HepG2 (cell line): ENCODE data around the gene RAP2A. TPM values are rescaled to one million over a fixed set of nuclear protein-coding genes. Genes with fewer than 3 reads are reported as not detected.
A peak's percentile ranks its signal among the peaks of the same experiment; 100 is the strongest.

Experiments used
- ATF5 ChIP-seq: sonication (generic); formaldehyde crosslinking; IDR thresholded peaks from 2 replicates; pipeline ENCODE4 v1.4.0; 2020; ENCODE audit warnings: mild to moderate bottlenecking, low read depth, missing genetic modification reagents
- FOXA1 ChIP-seq, 2 experiments: fragments of 450-650 bp in 1 of 2; sonication (generic) in 1 of 2; formaldehyde crosslinking in 1 of 2; IDR thresholded peaks; 2 replicates each; pipeline versions ENCODE4 v1.4.0 to v1.6.1; 2016 to 2020; ENCODE audit warnings: missing genetic modification reagents in 1 of 2
- NFE2L2 ChIP-seq: fragments of 150-350 bp; IDR thresholded peaks from 2 replicates; pipeline ENCODE4 v1.6.1; 2014; ENCODE audit warnings: low read length
- NR2F2 ChIP-seq: IDR thresholded peaks from 2 replicates; pipeline ENCODE4 v1.6.1; 2012; ENCODE audit warnings: low read depth, inconsistent platforms, borderline replicate concordance
- RBM39 ChIP-seq: fragments of 200-400 bp; formaldehyde crosslinking; IDR thresholded peaks from one replicate; pipeline ENCODE4 v1.6.1; 2018; ENCODE audit warnings: antibody characterized with exemption, mild to moderate bottlenecking, low read depth, low read length; ENCODE audit not compliant: poor library complexity, severe bottlenecking
- SKIL ChIP-seq: sonication (generic); formaldehyde crosslinking; IDR thresholded peaks from 2 replicates; pipeline ENCODE4 v1.8.0; 2022; ENCODE audit warnings: missing genetic modification reagents, mild to moderate bottlenecking, moderate library complexity, borderline replicate concordance
- TGIF2 ChIP-seq: IDR thresholded peaks from 2 replicates; pipeline ENCODE4 v1.6.1; 2016; ENCODE audit warnings: control low read depth, missing compliant biosample characterization
- ZBTB3 ChIP-seq: sonication (generic); formaldehyde crosslinking; IDR thresholded peaks from 2 replicates; pipeline ENCODE4 v1.4.0; 2020; ENCODE audit warnings: low read depth, mild to moderate bottlenecking, moderate library complexity, missing genetic modification reagents, borderline replicate concordance
- ZNF24 ChIP-seq: fragments of 450-650 bp; IDR thresholded peaks from 2 replicates; pipeline ENCODE4 v1.6.1; 2017; ENCODE audit warnings: antibody characterized with exemption, mild to moderate bottlenecking
- ZNF724P ChIP-seq: sonication (generic); formaldehyde crosslinking; IDR thresholded peaks from 2 replicates; pipeline ENCODE4 v1.8.0; 2022; ENCODE audit warnings: missing genetic modification reagents, borderline replicate concordance
- ZNF782 ChIP-seq: sonication (generic); formaldehyde crosslinking; IDR thresholded peaks from 2 replicates; pipeline ENCODE4 v1.4.0; 2020; ENCODE audit warnings: missing genetic modification reagents, mild to moderate bottlenecking, borderline replicate concordance
- polyA plus RNA-seq, 8 experiments: library from polyadenylated mRNA; depleted of rRNA in 3 of 8; stranded (reverse) in 7 of 8; unstranded in 1 of 8; fragments of >200 nt; fragmentation: Illumina TruSeq in 4 of 8; extraction: Trizol in 4 of 8; gene quantifications; 2 replicates each; pipeline versions ENCODE4 v1.2.1 to v1.2.3, GENCODE V29; 2011 to 2016; ENCODE audit warnings: low read depth in 4 of 8, missing spikeins in 1 of 8, mixed read lengths in 1 of 8; ENCODE audit not compliant: insufficient read depth in 1 of 8
- total RNA-seq, 5 experiments: library from RNA; depleted of rRNA; stranded (reverse); fragments of >200 nt; fragmentation: Illumina TruSeq; extraction: Trizol; gene quantifications; 2 replicates each; pipeline ENCODE4 v1.2.3, GENCODE V29; 2016; ENCODE audit warnings: low read depth in 1 of 5
- TF ChIP-seq, protein P1 (sequence below): sonication (generic); formaldehyde crosslinking; IDR thresholded peaks from 2 replicates; pipeline ENCODE4 v1.8.1; 2023; ENCODE audit warnings: mild to moderate bottlenecking, moderate library complexity, missing genetic modification reagents
- TF ChIP-seq, protein P2 (sequence below): IDR thresholded peaks from 2 replicates; pipeline ENCODE4 v1.6.1; 2016; ENCODE audit warnings: control low read depth
- TF ChIP-seq, protein P3 (sequence below): sonication (generic); formaldehyde crosslinking; IDR thresholded peaks from 2 replicates; pipeline ENCODE4 v1.5.0; 2020; ENCODE audit warnings: mild to moderate bottlenecking, missing genetic modification reagents, borderline replicate concordance
- TF ChIP-seq, protein P4 (sequence below): sonication (generic); formaldehyde crosslinking; IDR thresholded peaks from 2 replicates; pipeline ENCODE4 v1.5.1; 2020; ENCODE audit warnings: missing genetic modification reagents, mild to moderate bottlenecking, borderline replicate concordance

Gene RAP2A
- total and polyA plus RNA-seq, 2 of the 13 experiments (the other 11 are each of a cell fraction or from before 2014, with no cell fraction given) = 9.9 to 23.1 TPM

DNA sequence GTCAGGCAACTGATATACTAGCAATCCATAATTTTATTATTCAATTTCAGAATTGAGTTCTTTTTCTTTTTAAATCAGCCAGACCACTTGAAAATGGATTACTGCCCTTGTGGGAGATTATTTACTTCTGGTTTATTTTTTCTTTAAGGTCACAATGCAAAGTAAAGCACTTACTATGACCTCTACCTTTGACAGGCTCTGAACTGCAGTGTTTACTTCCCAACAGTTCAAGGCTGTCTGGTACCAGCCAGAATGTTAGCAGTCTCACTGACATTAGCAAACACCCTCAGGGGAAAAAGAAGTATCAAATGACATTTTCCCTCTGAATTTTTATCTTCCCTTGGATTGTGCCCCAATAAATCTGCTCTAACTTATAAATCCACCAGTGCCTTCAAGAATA is 57.5 kb downstream of the RAP2A start (continued):
- no peak for TF ChIP-seq ZNF24
- TF ChIP-seq NFE2L2 = no peak
- 0 out of 2 replicates have a peak, but pooled peaks have one; percentile 29 for TF ChIP-seq ZBTB3 (CRISPR knock-in tag)
- peak; percentile 69; the same call in 1 of the 2 replicates for TF ChIP-seq TGIF2 (CRISPR knock-in tag)
- TF ChIP-seq, protein P1, sequence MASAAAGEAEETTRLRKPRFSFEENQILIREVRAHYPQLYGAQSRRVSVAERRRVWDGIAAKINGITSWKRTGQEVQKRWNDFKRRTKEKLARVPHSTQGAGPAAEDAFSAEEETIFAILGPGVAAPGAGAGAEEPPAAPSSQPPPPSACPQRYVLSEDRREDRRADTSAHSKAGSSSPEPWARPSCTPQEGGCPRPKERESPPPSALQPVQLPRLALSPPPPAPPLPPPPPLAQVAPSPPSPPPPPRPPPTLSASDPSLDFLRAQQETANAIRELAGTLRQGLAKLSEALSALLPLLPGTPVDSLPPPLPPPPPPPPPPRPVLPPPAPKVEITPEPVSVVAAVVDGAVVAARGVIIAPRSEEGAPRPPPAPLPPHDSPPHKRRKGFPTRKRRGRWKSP (CRISPR knock-in tag) = no peak
- TF ChIP-seq SKIL (CRISPR knock-in tag) = peak; percentile 89
- TF ChIP-seq ZNF782 = peak; percentile 55; the same call in 1 of the 2 replicates
- TF ChIP-seq FOXA1 (IDR thresholded peaks at IDR 0.05) = no peak
- TF ChIP-seq FOXA1 (CRISPR knock-in tag; IDR thresholded peaks at IDR 0.05) = peak; percentile 93
- TF ChIP-seq, protein P2, sequence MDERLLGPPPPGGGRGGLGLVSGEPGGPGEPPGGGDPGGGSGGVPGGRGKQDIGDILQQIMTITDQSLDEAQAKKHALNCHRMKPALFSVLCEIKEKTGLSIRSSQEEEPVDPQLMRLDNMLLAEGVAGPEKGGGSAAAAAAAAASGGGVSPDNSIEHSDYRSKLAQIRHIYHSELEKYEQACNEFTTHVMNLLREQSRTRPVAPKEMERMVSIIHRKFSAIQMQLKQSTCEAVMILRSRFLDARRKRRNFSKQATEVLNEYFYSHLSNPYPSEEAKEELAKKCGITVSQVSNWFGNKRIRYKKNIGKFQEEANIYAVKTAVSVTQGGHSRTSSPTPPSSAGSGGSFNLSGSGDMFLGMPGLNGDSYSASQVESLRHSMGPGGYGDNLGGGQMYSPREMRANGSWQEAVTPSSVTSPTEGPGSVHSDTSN = peak; percentile 57; the same call in 1 of the 2 replicates
- no peak for TF ChIP-seq ZNF724P
- TF ChIP-seq, protein P3, sequence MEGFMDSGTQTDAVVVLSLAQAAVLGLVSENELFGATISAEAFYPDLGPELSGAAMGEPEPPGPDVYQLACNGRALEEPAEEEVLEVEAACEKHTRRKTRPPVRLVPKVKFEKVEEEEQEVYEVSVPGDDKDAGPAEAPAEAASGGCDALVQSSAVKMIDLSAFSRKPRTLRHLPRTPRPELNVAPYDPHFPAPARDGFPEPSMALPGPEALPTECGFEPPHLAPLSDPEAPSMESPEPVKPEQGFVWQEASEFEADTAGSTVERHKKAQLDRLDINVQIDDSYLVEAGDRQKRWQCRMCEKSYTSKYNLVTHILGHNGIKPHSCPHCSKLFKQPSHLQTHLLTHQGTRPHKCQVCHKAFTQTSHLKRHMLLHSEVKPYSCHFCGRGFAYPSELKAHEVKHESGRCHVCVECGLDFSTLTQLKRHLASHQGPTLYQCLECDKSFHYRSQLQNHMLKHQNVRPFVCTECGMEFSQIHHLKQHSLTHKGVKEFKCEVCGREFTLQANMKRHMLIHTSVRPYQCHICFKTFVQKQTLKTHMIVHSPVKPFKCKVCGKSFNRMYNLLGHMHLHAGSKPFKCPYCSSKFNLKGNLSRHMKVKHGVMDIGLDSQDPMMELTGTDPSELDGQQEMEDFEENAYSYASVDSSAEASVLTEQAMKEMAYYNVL = peak; percentile 52; the same call in 1 of the 2 replicates
- TF ChIP-seq, protein P4, sequence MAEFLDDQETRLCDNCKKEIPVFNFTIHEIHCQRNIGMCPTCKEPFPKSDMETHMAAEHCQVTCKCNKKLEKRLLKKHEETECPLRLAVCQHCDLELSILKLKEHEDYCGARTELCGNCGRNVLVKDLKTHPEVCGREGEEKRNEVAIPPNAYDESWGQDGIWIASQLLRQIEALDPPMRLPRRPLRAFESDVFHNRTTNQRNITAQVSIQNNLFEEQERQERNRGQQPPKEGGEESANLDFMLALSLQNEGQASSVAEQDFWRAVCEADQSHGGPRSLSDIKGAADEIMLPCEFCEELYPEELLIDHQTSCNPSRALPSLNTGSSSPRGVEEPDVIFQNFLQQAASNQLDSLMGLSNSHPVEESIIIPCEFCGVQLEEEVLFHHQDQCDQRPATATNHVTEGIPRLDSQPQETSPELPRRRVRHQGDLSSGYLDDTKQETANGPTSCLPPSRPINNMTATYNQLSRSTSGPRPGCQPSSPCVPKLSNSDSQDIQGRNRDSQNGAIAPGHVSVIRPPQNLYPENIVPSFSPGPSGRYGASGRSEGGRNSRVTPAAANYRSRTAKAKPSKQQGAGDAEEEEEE (CRISPR knock-in tag) = no peak
- TF ChIP-seq RBM39 = no peak
- no peak for TF ChIP-seq ATF5 (CRISPR knock-in tag)
- TF ChIP-seq NR2F2 = peak; percentile 97
